Gastroesophageal sphincter (tissue), 3 donors: ENCODE data around the gene SMPX.

Source experiments
- CTCF ChIP-seq, 4 experiments: fragments of 200-600 bp in 2 of 4; fragments of 450-650 bp in 2 of 4; sonication (generic) in 1 of 4; IDR thresholded peaks; one replicate each; pipeline ENCODE4 v1.5.1; 2017 to 2019; ENCODE audit warnings: antibody characterized with exemption in 4 of 4, mild to moderate bottlenecking in 2 of 4, moderate library complexity in 2 of 4
- EP300 ChIP-seq: sonication (generic); formaldehyde crosslinking; IDR thresholded peaks from one replicate; pipeline ENCODE4 v1.6.1; 2017; ENCODE audit warnings: antibody characterized with exemption, mild to moderate bottlenecking
- POLR2A ChIP-seq, 2 donors: fragments of 450-650 bp; IDR thresholded peaks; one replicate each; pipeline ENCODE4 v1.6.1; 2017; ENCODE audit warnings: antibody characterized with exemption in 2 of 2, mild to moderate bottlenecking in 2 of 2, moderate library complexity in 1 of 2
- POLR2AphosphoS5 ChIP-seq: sonication (generic); formaldehyde crosslinking; IDR thresholded peaks from one replicate; pipeline ENCODE4 v1.6.1; 2017; ENCODE audit warnings: antibody characterized with exemption

DNA sequence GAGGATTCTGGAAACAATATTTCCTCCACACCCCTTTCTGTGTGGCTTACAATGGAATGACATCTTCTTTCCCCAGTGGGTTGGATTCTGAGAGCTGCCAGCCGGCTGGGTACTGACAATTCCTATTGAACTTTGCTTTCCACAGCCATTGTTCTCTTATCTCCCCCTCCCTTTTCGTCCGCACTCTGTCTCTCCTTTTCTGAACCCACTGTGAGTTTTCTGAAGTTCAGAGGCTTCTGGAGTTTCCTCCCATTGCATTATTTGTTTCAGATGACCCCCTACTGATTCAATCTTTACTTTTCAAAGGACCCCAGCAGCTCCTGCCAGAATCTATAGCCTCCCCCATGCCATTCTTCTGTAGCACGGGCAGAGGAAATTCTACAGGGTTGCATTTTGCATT lies 10.4 kb downstream of the SMPX start:
- TF ChIP-seq POLR2AphosphoS5, result no peak
- no peak for TF ChIP-seq POLR2A (IDR thresholded peaks at IDR 0.05)
- no peak for TF ChIP-seq CTCF (IDR thresholded peaks at IDR 0.05)
- no peak for TF ChIP-seq EP300
